Tibial nerve (tissue), 3 donors: ENCODE results near the gene NOX5.

ENCODE experiments used
- POLR2A ChIP-seq, 2 donors: fragments of 450-650 bp; IDR thresholded peaks; one replicate each; pipeline ENCODE4 v1.6.1; 2017; ENCODE audit warnings: antibody characterized with exemption in 2 of 2, mild to moderate bottlenecking in 2 of 2, moderate library complexity in 2 of 2
- TF ChIP-seq, protein P1 (sequence below), 5 experiments: fragments of 200-600 bp in 3 of 5; fragments of 450-650 bp in 2 of 5; sonication (generic) in 3 of 5; IDR thresholded peaks; one replicate each; pipeline ENCODE4 v1.5.1; 2016 to 2019; ENCODE audit warnings: antibody characterized with exemption in 5 of 5, mild to moderate bottlenecking in 3 of 5, moderate library complexity in 2 of 5

DNA sequence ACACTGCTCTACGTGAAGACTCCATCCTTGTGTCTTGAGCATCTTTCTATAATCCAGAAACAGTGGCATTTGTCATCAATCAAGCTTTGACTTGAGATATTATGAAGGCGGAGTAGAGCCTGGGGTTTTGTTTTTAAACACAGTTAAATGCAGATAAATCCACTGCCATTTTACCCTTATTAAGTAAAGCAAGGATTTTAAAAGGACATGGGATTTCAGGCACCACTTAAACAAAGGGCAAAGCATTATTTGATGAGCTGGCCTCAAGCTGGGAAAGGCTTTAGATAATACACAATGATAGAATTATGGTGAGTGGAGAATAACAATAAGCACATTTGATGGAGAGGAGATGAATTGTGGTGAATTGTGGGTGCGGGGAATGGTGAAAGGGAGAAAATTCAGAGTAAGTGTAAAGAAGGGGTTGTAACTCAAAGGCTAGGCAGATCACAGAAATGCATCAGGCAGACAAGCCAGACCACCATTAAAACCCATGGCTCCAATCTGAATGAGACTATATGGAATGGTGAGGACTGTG lies 91.0 kb downstream of the NOX5 start:
- TF ChIP-seq, protein P1, sequence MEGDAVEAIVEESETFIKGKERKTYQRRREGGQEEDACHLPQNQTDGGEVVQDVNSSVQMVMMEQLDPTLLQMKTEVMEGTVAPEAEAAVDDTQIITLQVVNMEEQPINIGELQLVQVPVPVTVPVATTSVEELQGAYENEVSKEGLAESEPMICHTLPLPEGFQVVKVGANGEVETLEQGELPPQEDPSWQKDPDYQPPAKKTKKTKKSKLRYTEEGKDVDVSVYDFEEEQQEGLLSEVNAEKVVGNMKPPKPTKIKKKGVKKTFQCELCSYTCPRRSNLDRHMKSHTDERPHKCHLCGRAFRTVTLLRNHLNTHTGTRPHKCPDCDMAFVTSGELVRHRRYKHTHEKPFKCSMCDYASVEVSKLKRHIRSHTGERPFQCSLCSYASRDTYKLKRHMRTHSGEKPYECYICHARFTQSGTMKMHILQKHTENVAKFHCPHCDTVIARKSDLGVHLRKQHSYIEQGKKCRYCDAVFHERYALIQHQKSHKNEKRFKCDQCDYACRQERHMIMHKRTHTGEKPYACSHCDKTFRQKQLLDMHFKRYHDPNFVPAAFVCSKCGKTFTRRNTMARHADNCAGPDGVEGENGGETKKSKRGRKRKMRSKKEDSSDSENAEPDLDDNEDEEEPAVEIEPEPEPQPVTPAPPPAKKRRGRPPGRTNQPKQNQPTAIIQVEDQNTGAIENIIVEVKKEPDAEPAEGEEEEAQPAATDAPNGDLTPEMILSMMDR (IDR thresholded peaks at IDR 0.05): no peak
- TF ChIP-seq POLR2A (IDR thresholded peaks at IDR 0.05): no peak
